HG02943 (cell line): ENCODE results near the gene STXBP6.
"Not testable (repeated sequence)": the region's sequence is repeated elsewhere in the genome, so short reads cannot be mapped to it uniquely, and the experiment has no call there.

Experiments used
- ATAC-seq: cut with Tn5 transposase; IDR thresholded peaks from one replicate; pipeline ENCODE4 v1.9.1; 2021; ENCODE audit warnings: mild to moderate bottlenecking, low read depth, moderate library complexity; ENCODE audit not compliant: unreplicated experiment

Gene STXBP6

DNA sequence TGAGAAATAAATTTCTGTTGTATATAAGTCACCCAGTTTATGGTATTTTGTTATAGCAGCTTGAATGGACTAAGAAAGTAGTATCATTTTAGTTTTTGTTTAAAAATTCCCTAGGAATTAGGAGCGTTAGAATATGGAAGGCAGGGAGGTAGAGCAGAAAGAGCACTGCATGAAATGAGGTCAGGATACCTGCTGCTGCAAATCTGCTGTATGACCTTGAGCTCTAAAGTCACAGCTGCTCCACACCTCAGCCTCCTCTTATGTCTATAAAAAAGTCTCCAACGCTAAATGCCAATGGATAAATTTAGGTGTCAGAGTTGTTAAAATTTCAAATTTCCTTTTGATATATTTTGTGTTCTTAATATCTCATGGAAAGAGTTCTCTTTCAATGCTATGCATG is 235.0 kb downstream of the STXBP6 start:
- no peak for ATAC-seq

DNA sequence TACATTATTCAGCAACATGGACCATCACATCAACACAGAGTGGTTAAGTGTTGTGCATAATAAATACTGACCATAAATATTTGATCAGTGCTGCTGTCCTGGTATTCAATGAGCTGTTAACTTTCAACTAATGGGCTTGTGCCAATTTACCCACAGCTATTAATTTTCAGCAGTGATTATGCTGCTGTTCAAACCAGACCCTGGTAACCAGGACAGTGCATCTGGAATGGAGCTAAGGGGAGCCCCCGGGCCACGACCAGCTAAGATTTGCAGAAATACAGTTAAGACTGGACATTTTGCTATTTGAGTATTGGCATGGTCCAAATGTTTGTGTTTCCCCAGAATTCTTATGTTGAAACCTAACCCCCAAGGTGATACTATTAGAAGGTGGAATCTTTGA is 235.6 kb downstream of the STXBP6 start:
- ATAC-seq, result no peak

DNA sequence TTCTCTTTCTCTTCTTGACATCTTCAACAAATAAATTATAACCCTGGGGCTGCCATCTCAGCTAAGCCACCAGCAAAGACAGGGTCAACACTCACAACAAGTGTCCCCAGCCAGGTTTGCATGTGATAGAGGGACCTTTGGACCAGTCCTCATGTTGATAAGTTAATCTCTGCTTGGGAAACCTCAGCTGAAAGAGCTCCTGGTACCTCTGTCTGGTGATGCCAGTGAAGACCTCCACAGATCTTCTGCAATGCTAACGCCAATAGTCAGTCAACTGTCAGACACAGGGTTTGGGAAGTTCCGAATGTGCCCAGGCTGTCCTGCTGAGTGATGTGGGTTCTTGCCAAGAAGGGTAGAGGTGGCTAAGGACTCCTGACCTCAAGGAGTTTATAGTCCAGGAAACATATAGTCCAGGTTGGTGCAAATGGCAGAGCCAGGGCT is 236.1 kb downstream of the STXBP6 start:
- ATAC-seq, result no peak

DNA sequence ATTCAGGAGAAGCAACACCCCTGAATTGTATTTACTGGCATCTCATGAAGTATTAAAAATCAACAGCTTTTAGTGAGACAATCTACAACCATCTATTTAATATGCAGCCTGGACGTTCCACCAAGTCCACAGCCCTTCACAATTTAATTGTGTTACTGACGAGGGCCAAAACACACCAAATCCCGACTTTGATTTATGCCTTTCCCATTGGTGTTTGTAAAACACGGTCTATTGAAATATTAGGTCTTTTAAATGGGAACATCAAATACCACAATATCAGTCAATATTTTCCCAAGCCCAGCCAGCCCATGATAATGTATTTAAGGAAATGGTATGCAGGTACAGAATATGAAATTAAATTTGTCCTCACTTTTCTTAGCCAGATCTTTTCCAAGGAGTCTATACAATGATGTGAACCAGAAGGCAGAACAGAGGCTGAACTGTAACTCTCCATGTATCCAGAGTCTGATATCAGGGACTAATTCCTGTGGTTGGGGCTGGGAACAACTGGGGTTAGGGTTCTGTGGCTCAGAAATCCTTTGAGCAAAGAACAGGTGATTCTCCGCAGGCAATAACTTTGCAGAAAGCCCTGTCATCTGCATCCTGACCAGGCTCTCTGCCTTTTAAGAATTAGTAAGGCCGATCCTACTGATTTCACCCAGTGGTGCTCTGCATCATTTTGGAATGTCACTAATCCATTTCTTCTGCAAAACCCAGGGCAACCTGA is 236.7 kb downstream of the STXBP6 start:
- no peak for ATAC-seq

DNA sequence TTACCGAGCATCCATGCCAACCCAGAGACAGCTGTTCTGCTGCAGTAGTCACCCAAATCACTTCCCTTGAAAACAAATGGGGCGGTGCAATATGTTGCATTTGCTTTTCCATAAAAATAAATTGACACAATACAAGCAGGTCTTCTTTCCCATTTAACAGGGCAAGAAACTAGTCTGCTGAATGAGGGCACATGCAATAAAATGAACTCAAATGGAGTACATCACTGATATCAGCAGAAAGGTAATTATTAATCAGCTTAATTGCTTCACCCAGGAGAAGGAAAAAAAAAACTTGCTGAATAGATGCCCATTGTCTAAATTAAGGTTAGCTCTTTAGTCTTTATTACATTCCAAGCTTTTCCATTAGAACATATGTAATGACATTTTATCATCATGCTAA is 240.8 kb downstream of the STXBP6 start:
- no peak for ATAC-seq

DNA sequence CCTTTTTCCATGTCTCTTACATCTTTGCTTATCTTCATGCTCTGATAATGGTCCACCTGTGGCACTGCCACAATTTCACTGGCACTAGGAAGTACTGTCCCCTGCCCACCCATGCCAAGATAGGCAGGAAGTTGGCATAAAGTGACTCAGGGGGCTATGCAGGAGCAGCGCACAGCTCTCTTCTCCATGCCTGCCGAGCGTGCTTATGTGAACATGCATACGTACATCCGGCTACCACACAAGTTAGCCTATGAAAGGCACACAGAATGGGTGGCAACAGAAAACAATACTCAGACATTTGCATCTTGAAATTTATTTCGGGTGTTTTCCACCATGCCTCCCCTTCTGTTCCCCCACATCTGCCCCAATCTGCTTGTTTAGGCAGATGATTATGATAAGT is 241.5 kb downstream of the STXBP6 start:
- no peak for ATAC-seq

DNA sequence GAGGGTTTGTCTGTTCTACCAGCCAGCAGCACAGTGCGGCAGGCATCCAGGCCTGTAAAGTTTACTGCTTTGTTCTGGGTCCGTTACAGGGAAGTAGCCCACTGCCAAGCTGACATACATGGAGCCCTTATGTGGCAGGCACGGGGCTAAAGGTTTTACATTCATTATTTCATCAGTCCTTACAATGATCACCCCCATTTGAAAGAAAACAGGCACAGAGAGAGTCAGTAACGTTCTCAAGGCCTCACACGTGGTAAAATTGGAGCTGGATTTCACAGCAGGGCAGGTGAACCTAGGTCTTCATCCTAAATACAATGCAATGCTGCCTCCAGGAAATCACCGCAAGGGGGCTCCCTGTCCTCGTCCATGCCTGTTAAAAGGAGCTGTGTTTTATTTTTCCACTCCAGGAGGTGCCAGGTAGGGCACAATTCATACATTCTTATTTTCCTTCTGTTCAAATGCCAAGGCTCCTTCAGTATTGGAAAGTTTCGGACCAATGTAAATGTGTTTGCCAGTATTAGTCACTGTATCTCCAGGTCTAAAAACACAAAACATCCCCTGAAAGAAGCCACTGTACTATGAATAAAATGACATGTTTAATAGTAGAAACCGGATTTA is 243.8 kb downstream of the STXBP6 start:
- peak; percentile 73 for ATAC-seq

DNA sequence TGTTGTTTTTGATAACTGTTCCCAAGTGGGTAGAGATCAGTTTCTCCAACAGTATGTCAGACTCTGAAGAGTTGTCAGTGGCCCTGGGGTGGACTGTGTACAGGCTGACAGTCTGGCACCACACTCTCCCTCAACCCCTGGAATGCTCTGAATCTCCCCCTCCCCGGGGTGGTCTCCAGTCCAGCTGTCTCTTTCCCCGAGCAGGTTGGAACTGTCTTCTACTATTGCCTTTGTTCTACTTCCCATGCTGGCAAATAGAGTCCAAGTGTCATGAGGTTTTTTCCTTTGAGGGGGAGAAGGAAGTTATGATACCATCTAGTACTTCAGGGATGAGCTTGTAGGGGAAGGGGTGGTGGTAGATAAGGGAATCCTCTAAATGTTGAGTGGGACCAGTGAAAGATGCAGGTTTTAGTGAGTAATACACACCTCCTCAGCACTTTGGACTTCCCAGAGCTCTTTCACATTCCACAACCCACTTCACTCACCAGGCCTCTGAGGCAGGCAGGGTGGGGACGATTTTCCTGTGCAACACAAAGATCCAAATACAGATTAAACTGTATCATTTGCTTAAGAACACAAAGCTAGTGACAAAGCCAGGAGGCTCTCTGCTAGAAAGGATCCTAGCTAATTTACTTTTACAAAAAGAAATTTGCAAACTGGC is 245.3 kb downstream of the STXBP6 start:
- ATAC-seq, result no peak

DNA sequence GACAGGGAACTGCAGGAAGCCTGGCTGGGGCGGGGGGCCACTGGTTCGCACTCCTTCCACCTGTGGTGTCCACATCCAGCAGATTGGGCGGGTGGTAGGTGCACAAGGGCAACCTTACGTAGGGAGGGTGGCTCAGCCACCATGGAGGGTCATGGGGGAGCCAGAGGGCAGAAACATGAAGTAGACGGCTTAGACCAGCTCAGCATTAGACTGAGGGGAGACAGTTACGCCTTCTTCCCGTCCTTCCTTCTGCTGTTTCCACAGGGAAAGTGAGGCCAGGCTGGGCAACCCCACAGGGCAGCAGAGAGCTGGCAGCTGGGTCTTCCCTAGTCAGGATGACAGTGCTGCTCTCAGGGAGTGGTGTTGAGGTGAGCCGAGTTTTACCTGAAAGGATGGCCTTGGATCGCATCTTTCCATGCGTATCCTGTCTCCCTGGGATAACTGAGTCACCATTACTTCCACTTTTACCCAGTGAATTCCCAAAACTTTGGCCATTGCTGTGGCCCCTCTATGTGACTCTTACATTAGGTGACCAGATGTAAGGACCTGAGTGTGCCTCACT is 245.9 kb downstream of the STXBP6 start:
- no peak for ATAC-seq

DNA sequence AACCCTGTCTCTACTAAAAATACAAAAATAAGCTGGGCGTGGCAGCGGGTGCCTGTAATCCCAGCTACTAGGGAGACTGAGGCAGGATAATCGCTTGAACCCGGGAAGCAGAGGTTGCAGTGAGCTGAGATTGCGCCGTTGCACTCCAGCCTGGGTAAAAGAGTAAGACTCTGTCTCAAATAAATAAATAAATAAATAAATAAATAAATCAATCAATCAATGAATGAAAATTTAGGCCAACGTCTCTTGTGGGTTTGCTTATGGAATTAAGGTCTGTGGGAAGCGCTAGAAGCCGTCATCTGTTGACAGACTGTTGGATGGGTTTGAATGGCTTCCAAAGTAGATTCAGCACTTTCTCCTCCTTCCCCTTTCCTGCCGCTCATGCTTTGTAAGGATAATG is 246.5 kb downstream of the STXBP6 start:
- not testable (repeated sequence) for ATAC-seq

DNA sequence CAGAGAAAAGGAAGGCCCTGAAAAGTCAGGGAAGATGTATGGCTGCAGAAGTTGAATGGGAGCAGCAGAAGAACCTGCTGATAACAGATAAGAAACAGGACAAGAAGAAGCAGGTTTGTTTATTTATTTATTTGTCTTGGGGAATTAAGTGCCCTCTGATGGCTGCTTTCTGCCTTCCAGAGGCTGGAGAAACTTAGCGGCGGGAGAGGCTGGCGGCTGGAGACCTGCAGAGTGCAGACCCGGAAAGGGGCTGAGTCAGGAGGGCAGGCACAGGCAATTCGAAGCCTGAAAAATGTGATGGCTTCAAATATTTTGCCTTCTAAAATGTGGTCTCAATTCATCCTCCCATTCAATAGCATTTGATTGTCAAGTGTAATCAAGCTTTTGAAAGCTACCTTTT is 247.7 kb downstream of the STXBP6 start:
- no peak for ATAC-seq

DNA sequence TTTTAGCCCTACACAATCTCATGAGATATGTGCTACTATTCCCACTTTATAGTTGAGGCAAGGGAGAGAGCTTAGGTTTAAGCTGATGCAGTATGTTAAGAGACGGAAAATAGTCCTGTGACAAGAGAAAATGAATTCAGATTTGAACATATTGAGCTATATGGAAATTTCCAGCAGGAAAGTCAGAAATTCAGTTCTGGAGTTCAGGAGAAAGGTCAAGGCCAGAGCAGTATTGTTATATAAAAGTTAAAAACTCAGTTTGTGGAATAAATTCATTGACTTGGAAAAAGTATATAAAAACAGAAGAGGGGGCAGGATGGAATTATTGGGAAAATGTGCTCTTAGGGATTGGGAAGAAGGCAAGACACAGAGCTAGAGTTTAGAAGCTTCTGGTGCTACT is 248.9 kb downstream of the STXBP6 start:
- no peak for ATAC-seq

DNA sequence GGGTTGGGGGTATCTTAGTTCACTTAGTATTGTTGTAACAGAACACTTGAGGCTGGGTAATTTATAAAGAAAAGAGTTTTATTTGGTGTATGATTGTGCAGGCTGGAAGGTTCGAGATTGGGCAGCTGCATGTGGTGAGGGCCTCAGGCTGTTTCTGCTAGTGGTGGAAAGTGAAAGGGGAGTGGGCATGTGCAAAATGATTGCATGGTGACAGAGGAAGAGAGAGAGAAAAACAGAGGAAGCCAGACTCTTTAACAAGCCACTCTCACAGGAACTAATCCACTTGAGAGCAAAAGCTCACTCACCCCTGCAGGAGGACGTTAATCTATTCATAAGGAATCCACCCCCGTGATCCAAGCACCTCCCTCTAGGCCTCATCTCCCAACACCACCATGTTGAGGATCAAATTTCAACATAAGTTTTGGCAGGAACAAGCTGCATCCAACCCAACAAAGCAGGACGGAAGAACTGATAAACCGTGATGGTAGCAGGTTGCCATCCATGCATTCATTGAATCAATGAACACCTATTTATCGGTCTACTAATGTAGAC is 251.0 kb downstream of the STXBP6 start:
- no peak for ATAC-seq

DNA sequence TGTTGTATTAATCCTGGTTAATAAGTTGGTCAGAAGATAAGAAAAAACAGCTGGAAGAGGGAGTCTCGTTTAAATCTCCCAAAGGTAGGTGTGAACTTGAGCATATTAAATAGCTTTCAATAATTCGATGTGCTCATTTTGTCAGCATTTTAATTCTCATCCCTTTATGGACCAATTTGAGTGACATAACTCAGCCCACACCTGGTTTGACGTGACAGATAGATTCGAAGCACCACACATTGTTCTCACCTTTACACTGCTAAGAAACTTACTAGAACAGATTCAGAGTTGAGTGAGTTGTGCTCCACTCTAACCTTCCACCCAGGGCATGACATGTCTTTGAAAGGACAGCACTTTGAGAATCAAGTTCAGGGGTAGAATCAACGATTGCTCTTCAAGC is 254.5 kb downstream of the STXBP6 start:
- ATAC-seq, result no peak

DNA sequence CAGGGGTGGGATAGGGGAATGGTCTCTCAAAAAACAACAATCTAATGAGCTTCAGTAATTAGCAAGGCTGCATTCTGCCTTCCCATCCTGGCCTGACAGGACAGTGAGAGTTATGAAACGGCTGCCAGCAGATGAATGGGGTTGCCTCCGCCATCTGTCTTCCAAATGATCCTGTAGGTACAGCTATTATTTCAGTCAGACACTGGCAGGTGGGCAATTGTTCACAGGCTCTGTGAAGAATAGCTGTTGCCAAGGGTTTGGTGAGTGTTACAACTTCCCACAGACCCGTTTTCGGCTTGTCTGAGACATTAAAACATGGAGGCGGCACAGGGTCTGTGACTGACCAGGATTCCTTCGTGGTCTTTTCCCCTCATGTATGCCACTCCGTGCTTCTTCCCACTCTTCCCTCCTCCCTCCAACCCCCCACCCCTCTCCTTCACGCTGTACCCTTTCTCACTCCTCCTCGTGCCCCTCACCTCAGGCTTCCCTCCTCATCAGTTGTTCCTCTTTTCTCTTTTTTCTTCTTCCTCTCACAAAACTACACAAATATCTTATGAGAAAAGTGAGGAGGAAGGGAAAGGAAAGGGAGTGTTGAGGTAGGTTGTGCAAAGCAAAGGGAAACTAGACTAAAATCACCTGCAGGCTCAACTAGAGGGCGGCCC is 255.2 kb downstream of the STXBP6 start:
- ATAC-seq, result no peak

DNA sequence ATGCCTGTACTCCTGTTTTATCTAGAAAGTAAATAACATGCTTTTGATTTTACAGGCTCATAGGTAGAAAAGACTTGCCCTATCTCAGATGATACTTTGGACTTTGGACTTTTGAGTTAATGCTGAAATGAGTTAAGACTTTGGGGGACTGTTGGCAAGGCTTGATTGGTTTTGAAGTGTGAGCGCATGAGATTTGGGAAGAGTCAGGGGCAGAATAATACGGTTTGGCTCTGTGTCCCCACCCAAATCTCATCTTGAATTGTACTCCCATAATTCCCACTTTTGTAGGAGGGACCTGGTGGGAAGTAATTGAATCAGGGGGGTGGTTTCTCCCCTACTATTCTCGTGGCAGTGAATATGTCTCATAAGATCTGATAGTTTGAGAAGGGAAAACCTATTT is 259.8 kb downstream of the STXBP6 start:
- ATAC-seq, result no peak

DNA sequence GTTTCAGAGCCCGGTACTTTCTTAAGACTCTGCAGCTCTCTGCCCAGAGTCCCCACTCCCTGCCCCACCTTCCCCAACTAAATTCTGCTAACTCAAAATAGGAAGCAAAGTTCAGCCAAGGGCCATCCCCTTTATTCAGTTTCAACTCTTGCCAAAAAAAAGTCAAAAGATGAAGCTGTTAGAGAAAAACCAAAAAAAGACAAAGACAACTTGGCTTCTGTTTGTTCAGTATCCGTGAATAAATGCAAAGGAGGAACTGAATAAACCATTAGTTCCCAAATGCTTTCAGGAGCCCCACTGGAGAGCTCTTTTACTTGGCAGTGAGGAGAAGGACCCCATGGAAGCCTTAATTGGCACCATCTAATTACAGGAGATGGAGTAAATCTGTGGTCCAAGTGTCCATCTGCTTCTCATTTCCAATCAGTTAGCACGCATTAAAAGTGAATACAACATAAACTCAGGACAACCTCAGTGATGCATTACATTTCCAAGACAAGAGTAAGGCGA is 260.5 kb downstream of the STXBP6 start:
- ATAC-seq, result no peak

DNA sequence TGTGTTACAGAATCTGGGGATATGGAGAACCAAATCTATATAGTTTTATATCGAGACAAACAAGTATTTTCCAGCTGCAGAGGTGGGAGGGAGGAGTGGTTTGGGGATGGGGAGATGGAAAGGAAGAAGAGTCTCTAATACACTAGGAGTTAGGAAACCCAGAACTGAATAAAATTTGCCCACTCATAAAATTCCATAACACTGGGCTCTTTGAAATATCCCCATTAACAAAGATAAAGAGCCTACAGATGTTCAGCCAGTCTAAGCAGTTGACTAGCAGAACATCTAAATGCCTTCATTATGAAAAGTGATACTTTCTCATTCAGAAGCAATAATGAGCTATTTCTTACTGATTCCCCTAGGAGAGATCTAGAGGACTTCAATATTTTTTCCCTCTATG is 264.2 kb downstream of the STXBP6 start:
- ATAC-seq, result no peak

DNA sequence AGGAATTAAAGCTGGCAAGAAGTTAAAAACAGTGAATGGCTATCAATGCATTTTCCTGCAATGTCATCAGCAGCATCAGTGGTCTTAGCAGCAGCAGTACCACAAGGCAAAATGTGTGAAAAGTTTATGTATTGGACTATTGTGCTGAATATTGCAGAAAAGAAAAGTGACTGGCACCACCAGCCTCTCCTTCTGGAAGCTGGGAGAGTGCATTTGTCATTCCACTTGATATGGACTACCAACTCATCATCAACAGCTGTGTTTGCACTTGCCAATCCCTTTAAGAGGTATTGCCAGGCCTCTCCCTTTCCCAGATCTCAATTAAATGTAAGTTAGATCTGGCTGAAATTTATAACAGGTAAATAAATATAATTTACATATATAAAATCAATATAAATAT is 265.0 kb downstream of the STXBP6 start:
- ATAC-seq, result no peak

DNA sequence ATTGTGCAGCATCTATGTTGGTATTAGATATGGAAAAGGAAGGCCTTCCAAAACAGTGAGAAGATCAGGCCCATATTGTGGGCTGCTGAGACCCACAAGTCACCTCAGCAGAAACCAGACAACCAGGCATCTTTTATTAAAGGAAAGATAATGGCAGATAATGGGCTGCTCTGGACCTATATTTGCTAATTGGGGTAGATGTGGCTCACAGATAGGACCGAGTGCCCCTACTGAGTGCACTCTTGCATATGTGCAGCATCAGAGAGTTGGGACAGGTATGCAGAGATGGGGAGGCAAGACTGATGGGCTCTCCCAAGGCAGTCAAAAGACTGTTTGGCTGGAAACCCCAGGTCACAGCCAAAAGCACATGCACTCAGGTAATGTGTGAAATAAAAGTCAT is 266.2 kb downstream of the STXBP6 start:
- no peak for ATAC-seq

DNA sequence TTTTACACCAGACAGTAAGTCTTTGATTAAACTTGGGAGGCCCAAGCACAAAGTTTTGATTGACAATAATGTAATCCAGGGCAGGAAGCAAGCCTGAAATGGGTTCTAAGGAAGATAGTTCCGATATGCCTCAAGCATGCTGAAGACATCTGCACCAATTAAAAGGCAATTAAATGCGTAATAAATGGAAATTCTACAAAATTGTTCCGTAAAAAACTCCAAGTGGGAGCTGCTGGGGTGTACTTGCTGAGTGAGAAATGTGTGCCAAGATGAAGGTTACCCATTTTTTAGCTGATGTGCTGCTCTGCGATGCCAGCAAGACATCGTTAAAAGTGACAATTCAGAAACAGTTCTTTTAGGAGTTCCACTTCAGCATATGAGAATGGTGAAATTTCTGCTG is 269.7 kb downstream of the STXBP6 start:
- no peak for ATAC-seq
